Activated CD4-positive, alpha-beta T cell treated with anti-CD3 and anti-CD28 coated beads for 4 hours (primary cell): ENCODE data around the gene CDH16.

Experiments
- DNase-seq, 2 donors: peaks; one replicate each; pipeline ENCODE4 v3.0.0-alpha.2; 2020

The CDH16 gene

DNA sequence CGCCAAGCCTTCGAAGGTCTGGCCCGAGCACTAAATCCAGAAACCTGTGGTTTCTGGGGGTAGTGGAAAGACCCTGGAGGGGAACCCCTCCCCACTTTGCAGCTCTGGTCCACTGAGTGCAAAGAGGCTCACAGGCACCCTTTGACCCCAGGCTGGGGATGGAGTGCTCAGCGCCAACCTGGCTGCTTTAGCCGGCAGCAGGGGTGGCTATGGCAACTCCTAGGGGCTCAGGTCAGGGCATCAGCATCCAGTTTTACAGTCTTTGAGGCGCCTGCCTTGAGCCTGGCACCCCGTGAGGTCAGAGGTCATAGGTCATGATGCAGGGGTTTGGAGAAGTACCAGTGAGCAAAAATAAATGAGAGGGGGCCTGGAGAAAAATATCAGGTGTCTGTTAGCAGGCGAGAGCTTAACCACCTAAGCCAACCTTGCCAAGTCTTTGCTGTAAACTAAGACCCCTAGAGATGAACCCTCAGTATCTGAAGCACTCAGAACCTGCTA, 56.6 kb downstream of the CDH16 start:
- DNase-seq, result no peak

DNA sequence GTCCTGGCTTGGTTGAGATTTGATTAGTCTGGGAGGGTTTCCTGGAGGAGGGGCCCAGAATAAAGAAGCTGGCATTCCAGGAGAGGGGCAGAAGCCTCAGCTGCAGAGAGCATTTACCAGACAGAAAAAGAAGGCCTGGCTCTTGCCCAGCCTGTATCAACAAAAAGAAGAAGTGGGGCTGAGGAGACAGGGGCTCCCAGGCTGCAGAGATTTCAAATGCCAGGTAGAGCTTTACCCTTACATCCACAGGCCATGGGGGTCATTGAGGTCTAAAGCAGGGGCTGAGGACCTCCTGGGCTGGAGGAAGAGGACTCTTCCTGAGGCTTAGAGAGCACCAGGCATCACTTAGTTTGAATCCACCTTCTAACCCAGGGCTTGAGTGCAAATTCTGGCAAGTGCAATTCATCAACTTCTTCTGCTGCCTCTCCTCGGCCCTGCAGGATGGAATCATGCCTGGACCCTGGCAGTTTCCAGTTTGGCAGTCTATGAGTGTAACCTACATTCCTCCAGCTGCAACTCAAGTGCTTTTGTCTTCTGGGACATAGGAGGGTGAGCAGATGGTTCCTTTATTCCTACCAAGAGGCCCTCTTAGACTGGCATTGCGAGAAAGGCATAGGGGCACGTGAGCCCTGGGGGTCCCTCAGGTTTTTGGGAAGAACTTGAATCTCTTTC, 59.2 kb downstream of the CDH16 start:
- no peak for DNase-seq

DNA sequence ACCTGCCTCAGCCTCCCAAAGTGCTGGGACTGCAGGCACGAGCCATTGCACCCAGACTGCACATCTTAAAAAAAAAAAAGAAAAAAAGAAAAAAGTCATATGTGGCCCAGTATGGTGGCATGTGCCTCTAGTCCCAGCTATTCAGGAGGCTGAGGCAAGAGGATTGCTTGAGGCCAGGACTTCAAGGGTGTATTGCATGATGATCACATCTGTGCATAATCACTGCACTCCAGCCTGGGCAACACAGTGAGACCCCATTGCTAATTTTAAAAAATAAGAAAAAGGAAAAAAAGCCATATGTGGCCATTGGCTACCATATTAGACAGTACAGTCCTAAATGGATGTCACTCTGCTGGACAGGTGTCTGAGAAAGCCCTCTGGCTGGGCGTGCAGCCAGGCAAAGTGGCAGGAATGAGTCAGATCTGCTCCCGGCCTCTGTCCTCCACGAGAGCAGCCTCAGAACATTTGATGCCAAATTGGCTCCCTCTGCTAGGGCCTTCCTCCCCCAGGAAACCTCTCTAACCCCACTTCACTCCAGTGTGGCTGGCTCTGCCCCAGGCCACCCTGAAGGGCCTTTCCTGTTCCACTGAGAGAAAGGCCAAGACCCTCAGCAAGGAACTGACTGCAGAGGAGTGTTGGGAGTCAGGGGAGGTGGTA, 59.8 kb downstream of the CDH16 start:
- DNase-seq, result no peak
